HepG2 (cell line): ENCODE data around the gene NAA35. TPM values are rescaled to one million over a fixed set of nuclear protein-coding genes. Genes with fewer than 3 reads are reported as not detected.

Experiments used
- ATAC-seq: fragments of 200-7000 bp; cut with Tn5 transposase; 3 replicates; pipeline ENCODE4 v1.9.1; 2020; ENCODE audit warnings: mild to moderate bottlenecking, moderate library complexity
- BruUV-seq: library from RNA; stranded (reverse); fragments of 400-500 nt; replicated peaks from 2 replicates; lab custom pipeline; 2021; lab: Mats Ljungman, UMichigan
- CTCF ChIA-PET: fragments of 300-600 bp; formaldehyde crosslinking; extraction: SDS; loops from one replicate; lab custom pipeline; 2021; ENCODE audit warnings: low total read pairs, inconsistent platforms, low intra/inter-chr PET ratio; lab: Yijun Ruan, JAX
- POLR2A ChIA-PET: fragments of 350-600 bp; sonication (Branson Sonifier 250); formaldehyde crosslinking; loops from one replicate; lab custom pipeline; 2020; ENCODE audit warnings: antibody characterized with exemption, inconsistent platforms; lab: Yijun Ruan, JAX
- DNase-seq: peaks from one replicate; pipeline ENCODE4 v3.0.0-alpha.2; 2015; ENCODE audit warnings: low spot score
- FAIRE-seq: peaks from 3 replicates; lab custom pipeline; 2011; peaks lifted over from hg19 to GRCh38; lab: Jason Lieb, UNC
- H2AFZ ChIP-seq: one replicate; pipeline ENCODE4 v1.6.1; 2011; ENCODE audit warnings: low read length, inconsistent platforms
- H3K27ac ChIP-seq: fragments of 300-600 bp; 3 replicates; pipeline ENCODE4 v1.8.0; 2011; ENCODE audit warnings: mixed run types, mild to moderate bottlenecking, mixed read lengths, low read length, inconsistent platforms; ENCODE audit not compliant: insufficient read depth; ENCODE audit errors: extremely low read length
- H3K27me3 ChIP-seq, 2 experiments: fragments of 200-600 bp in 1 of 2; 2 replicates in 1 of 2; 3 replicates in 1 of 2; pipeline versions ENCODE4 v1.6.0 to v1.8.0; 2011; ENCODE audit warnings: low read length in 2 of 2, mild to moderate bottlenecking in 2 of 2, moderate library complexity in 2 of 2, inconsistent platforms in 1 of 2; ENCODE audit not compliant: insufficient read depth in 2 of 2, control insufficient read depth in 1 of 2
- H3K36me3 ChIP-seq, 2 experiments: fragments of 200-600 bp in 1 of 2; replicated peaks in 1 of 2; 2 replicates in 1 of 2; 3 replicates in 1 of 2; pipeline versions ENCODE4 v1.5.1 to v1.8.0; 2011; ENCODE audit warnings: low read length in 2 of 2, inconsistent platforms in 1 of 2; ENCODE audit not compliant: insufficient read depth in 2 of 2, control insufficient read depth in 1 of 2
- H3K4me1 ChIP-seq: 2 replicates; pipeline ENCODE4 v1.5.1; 2012; ENCODE audit warnings: low read length, inconsistent platforms; ENCODE audit not compliant: insufficient read depth
- H3K4me2 ChIP-seq: 2 replicates; pipeline ENCODE4 v1.6.0; 2011; ENCODE audit warnings: low read depth, low read length, inconsistent platforms
- H3K4me3 ChIP-seq, 3 experiments: fragments of 200-600 bp in 1 of 3; sonication (generic), shearing (Covaris generic) in 1 of 3; replicated peaks in 1 of 3; 2 replicates each; pipeline ENCODE4 v1.5.1; 2011 to 2016; ENCODE audit warnings: low read length in 3 of 3, inconsistent platforms in 2 of 3, low read depth in 2 of 3, mild to moderate bottlenecking in 2 of 3, control low read depth in 1 of 3, mixed read lengths in 1 of 3; ENCODE audit not compliant: insufficient read depth in 1 of 3
- H3K79me2 ChIP-seq: one replicate; pipeline ENCODE4 v1.6.1; 2011; ENCODE audit warnings: low read length, inconsistent platforms; ENCODE audit not compliant: insufficient read depth
- H3K9ac ChIP-seq: 2 replicates; pipeline ENCODE4 v1.6.0; 2011; ENCODE audit warnings: mild to moderate bottlenecking, low read depth, low read length, inconsistent platforms; ENCODE audit not compliant: insufficient read depth
- H3K9me3 ChIP-seq: 2 replicates; pipeline ENCODE4 v1.5.1; 2012; ENCODE audit warnings: mild to moderate bottlenecking, low read length
- H4K20me1 ChIP-seq: 2 replicates; pipeline ENCODE4 v1.6.0; 2011; ENCODE audit warnings: inconsistent platforms, mild to moderate bottlenecking, low read length, moderate library complexity; ENCODE audit not compliant: insufficient read depth
- CENPX ChIP-seq: sonication (generic); formaldehyde crosslinking; IDR thresholded peaks from 2 replicates; pipeline ENCODE4 v1.9.0; 2021; ENCODE audit warnings: mild to moderate bottlenecking, missing genetic modification reagents, moderate library complexity
- EHMT2 ChIP-seq: fragments of 200-600 bp; sonication (generic); IDR thresholded peaks from 2 replicates; pipeline ENCODE4 v1.7.0; 2017; ENCODE audit warnings: antibody characterized with exemption, low read depth, low read length, borderline replicate concordance
- KLF15 ChIP-seq: sonication (generic); formaldehyde crosslinking; IDR thresholded peaks from 2 replicates; pipeline ENCODE4 v1.8.1; 2023; ENCODE audit warnings: borderline replicate concordance, mild to moderate bottlenecking, inconsistent platforms, missing genetic modification reagents, mixed read lengths
- MIER2 ChIP-seq: IDR thresholded peaks from 2 replicates; pipeline ENCODE4 v1.6.1; 2016; ENCODE audit warnings: missing biosample characterization, missing genetic modification reagents
- NFE2L1 ChIP-seq: sonication (generic); formaldehyde crosslinking; IDR thresholded peaks from 2 replicates; pipeline ENCODE4 v1.4.0; 2020; ENCODE audit warnings: missing genetic modification reagents, mild to moderate bottlenecking, borderline replicate concordance
- NR2C2 ChIP-seq: sonication (generic); formaldehyde crosslinking; IDR thresholded peaks from 2 replicates; pipeline ENCODE4 v1.4.0; 2020; ENCODE audit warnings: missing genetic modification reagents, mild to moderate bottlenecking, moderate library complexity, borderline replicate concordance
- POLR2G ChIP-seq: fragments of 200-400 bp; formaldehyde crosslinking; IDR thresholded peaks from 2 replicates; pipeline ENCODE4 v1.6.1; 2018; ENCODE audit warnings: mild to moderate bottlenecking, low read depth, low read length, moderate library complexity
- SKIL ChIP-seq: sonication (generic); formaldehyde crosslinking; IDR thresholded peaks from 2 replicates; pipeline ENCODE4 v1.8.0; 2022; ENCODE audit warnings: missing genetic modification reagents, mild to moderate bottlenecking, moderate library complexity, borderline replicate concordance
- SYNCRIP ChIP-seq: fragments of 200-400 bp; formaldehyde crosslinking; IDR thresholded peaks from 2 replicates; pipeline ENCODE4 v1.6.1; 2018; ENCODE audit warnings: mild to moderate bottlenecking, low read depth, low read length; ENCODE audit not compliant: insufficient read depth
- YEATS4 ChIP-seq: sonication (generic); formaldehyde crosslinking; IDR thresholded peaks from 2 replicates; pipeline ENCODE4 v1.4.0; 2020; ENCODE audit warnings: missing genetic modification reagents, borderline replicate concordance
- ZFY ChIP-seq: sonication (generic); formaldehyde crosslinking; IDR thresholded peaks from 2 replicates; pipeline ENCODE4 v1.4.0; 2020; ENCODE audit warnings: missing genetic modification reagents
- ZNF232 ChIP-seq: sonication (generic); formaldehyde crosslinking; IDR thresholded peaks from 2 replicates; pipeline ENCODE4 v1.4.0; 2020; ENCODE audit warnings: missing genetic modification reagents, borderline replicate concordance
- ZNF253 ChIP-seq: sonication (generic); formaldehyde crosslinking; IDR thresholded peaks from 2 replicates; pipeline ENCODE4 v1.8.0; 2022; ENCODE audit warnings: mild to moderate bottlenecking, missing genetic modification reagents, borderline replicate concordance
- ZNF3 ChIP-seq: IDR thresholded peaks from 2 replicates; pipeline ENCODE4 v1.7.0; 2017; ENCODE audit warnings: inconsistent platforms
- ZNF512B ChIP-seq: sonication (generic); formaldehyde crosslinking; IDR thresholded peaks from 2 replicates; pipeline ENCODE4 v1.5.1; 2020; ENCODE audit warnings: missing genetic modification reagents, mild to moderate bottlenecking, borderline replicate concordance
- ZNF549 ChIP-seq: sonication (generic); formaldehyde crosslinking; IDR thresholded peaks from 2 replicates; pipeline ENCODE4 v1.5.0; 2020; ENCODE audit warnings: missing genetic modification reagents
- ZNF614 ChIP-seq: IDR thresholded peaks from 2 replicates; pipeline ENCODE4 v1.6.1; 2018; ENCODE audit warnings: missing biosample characterization, missing genetic modification reagents, inconsistent platforms, borderline replicate concordance
- ZNF710 ChIP-seq: sonication (generic); formaldehyde crosslinking; IDR thresholded peaks from 2 replicates; pipeline ENCODE4 v1.5.0; 2020; ENCODE audit warnings: mild to moderate bottlenecking, missing genetic modification reagents, borderline replicate concordance
- ZNF782 ChIP-seq: sonication (generic); formaldehyde crosslinking; IDR thresholded peaks from 2 replicates; pipeline ENCODE4 v1.4.0; 2020; ENCODE audit warnings: missing genetic modification reagents, mild to moderate bottlenecking, borderline replicate concordance
- WGBS: methylation state at CpG from one replicate; pipeline ENCODE4 v1.1.6; 2017; ENCODE audit warnings: low lambda C conversion rate; 5-methylcytosine and 5-hydroxymethylcytosine counted together
- in situ Hi-C: cut with HindIII; loops from 2 replicates; pipeline ENCODE4 v1.10.0; 2017; ENCODE audit warnings: low pct_unique_long_range_greater_than_20kb; ENCODE audit not compliant: extremely low pct_ligation_motif_present
- intact Hi-C: fragments of 100-400 bp; cut with micrococcal nuclease; formaldehyde crosslinking; loops from one replicate; pipeline ENCODE4 v1.10.0; 2022; ENCODE audit not compliant: unreplicated experiment
- polyA plus RNA-seq, 8 experiments: library from polyadenylated mRNA; depleted of rRNA in 3 of 8; stranded (reverse) in 7 of 8; unstranded in 1 of 8; fragments of >200 nt; fragmentation: Illumina TruSeq in 4 of 8; extraction: Trizol in 4 of 8; gene quantifications; 2 replicates each; pipeline versions ENCODE4 v1.2.1 to v1.2.3, GENCODE V29; 2011 to 2016; ENCODE audit warnings: low read depth in 4 of 8, missing spikeins in 1 of 8, mixed read lengths in 1 of 8; ENCODE audit not compliant: insufficient read depth in 1 of 8
- total RNA-seq, 5 experiments: library from RNA; depleted of rRNA; stranded (reverse); fragments of >200 nt; fragmentation: Illumina TruSeq; extraction: Trizol; gene quantifications; 2 replicates each; pipeline ENCODE4 v1.2.3, GENCODE V29; 2016; ENCODE audit warnings: low read depth in 1 of 5

The NAA35 gene
- total and polyA plus RNA-seq, 2 of the 13 experiments (the other 11 are each of a cell fraction or from before 2014, with no cell fraction given), result 21.6 to 28.9 TPM

- Histone ChIP-seq H3K27me3 (no peaks in the 10 kb centered on the region; a peak in 1 of 5 replicates), H3K4me1 (no peaks in the 10 kb centered on the region), H3K9ac (no peak overlapping the region), H3K79me2 (no peaks in the 10 kb centered on the region), H2AFZ (no peak overlapping the region), H3K27ac (no peak overlapping the region), H3K4me3 (no peak overlapping the region), H4K20me1 (no peaks in the 10 kb centered on the region), H3K36me3 (no peaks in the 10 kb centered on the region)
- POLR2A ChIA-PET, result no interaction called here
- DNase-seq (no peak), ATAC-seq (no peak), FAIRE-seq (no peak)
- intact Hi-C loops, result no loop called here
- CTCF ChIA-PET, result no interaction called here
- no TSS peak for BruUV-seq
- in situ Hi-C loops, result no loop called here
- 52% methylated on average over 6 of the region's 6 CpGs for WGBS
- no peak for TF ChIP-seq ZNF253 (CRISPR knock-in tag)
- no peak for TF ChIP-seq ZNF549 (CRISPR knock-in tag)
- TF ChIP-seq NR2C2 (CRISPR knock-in tag), result no peak
- no peak for TF ChIP-seq SYNCRIP
- TF ChIP-seq ZNF782, result no peak
- no peak for TF ChIP-seq ZNF614 (CRISPR knock-in tag)
- TF ChIP-seq ZNF512B (CRISPR knock-in tag), result no peak
- TF ChIP-seq ZNF3 (CRISPR knock-in tag), result no peak
- no peak for TF ChIP-seq CENPX (CRISPR knock-in tag)
- no peak for TF ChIP-seq POLR2G
- no peak for TF ChIP-seq SKIL (CRISPR knock-in tag)
- no peak for TF ChIP-seq KLF15 (CRISPR knock-in tag)
- TF ChIP-seq ZNF710 (CRISPR knock-in tag), result no peak
- TF ChIP-seq ZNF232 (CRISPR knock-in tag), result no peak
- TF ChIP-seq MIER2 (CRISPR knock-in tag), result no peak
- TF ChIP-seq ZFY (CRISPR knock-in tag), result no peak
- TF ChIP-seq EHMT2, result no peak
- no peak for TF ChIP-seq YEATS4 (CRISPR knock-in tag)
- no peak for TF ChIP-seq NFE2L1
- TF ChIP-seq, all 625 proteins: peak for 0
- Histone ChIP-seq H3K4me2 (no peak overlapping the region), H3K9me3 (no peaks in the 10 kb centered on the region)
Observed at GRCh38 chr9:86045654-86046053, 104.7 kb downstream of the NAA35 start.
